K562 (cell line): ENCODE measurements around the gene KCNN3. TPM values are rescaled to one million over a fixed set of nuclear protein-coding genes. Genes with fewer than 3 reads are reported as not detected.

ENCODE experiments used
- ATAC-seq: fragments of 200-7000 bp; cut with Tn5 transposase; 3 replicates; pipeline ENCODE4 v1.9.1; 2020; ENCODE audit warnings: moderate library complexity
- BruUV-seq: library from RNA; stranded (reverse); fragments of 400-500 nt; replicated peaks from 2 replicates; lab custom pipeline; 2021; lab: Mats Ljungman, UMichigan
- CTCF ChIA-PET: fragments of 300-600 bp; formaldehyde crosslinking; extraction: SDS; loops from one replicate; lab custom pipeline; 2021; ENCODE audit warnings: low intra/inter-chr PET ratio; lab: Yijun Ruan, JAX
- POLR2A ChIA-PET: fragments of 300-600, 350-650 bp; sonication (Branson Sonifier 250); formaldehyde crosslinking; extraction: SDS; loops from one replicate; lab custom pipeline; 2021; ENCODE audit warnings: antibody characterized with exemption, inconsistent platforms; lab: Yijun Ruan, JAX
- DNase-seq, 4 experiments: peaks; one replicate each; pipeline versions ENCODE4 v3.0.0 to v3.0.0-alpha.2; 2011 to 2018; ENCODE audit warnings: low spot score in 3 of 4, mixed read lengths in 3 of 4; ENCODE audit errors: extremely low read depth in 1 of 4
- FAIRE-seq: peaks from 2 replicates; lab custom pipeline; 2011; peaks lifted over from hg19 to GRCh38; lab: Jason Lieb, UNC
- H2AFZ ChIP-seq: 2 replicates; pipeline ENCODE4 v1.6.0; 2011; ENCODE audit warnings: low read depth, low read length, control low read depth, inconsistent platforms
- H3K27ac ChIP-seq: fragments of 200-600 bp; 3 replicates; pipeline ENCODE4 v1.8.0; 2011; ENCODE audit warnings: low read depth, mild to moderate bottlenecking, control low read depth, inconsistent platforms, low read length, moderate library complexity, mixed read lengths; ENCODE audit errors: extremely low read depth
- H3K27me3 ChIP-seq, 2 experiments: fragments of 300-600 bp in 1 of 2; 2 replicates in 1 of 2; 3 replicates in 1 of 2; pipeline versions ENCODE4 v1.6.0 to v1.8.0; 2011; ENCODE audit warnings: inconsistent platforms in 2 of 2, low read length in 2 of 2, mild to moderate bottlenecking in 1 of 2, mixed read lengths in 1 of 2, moderate library complexity in 1 of 2; ENCODE audit not compliant: control insufficient read depth in 2 of 2, insufficient read depth in 2 of 2
- H3K36me3 ChIP-seq: fragments of 300-600 bp; 3 replicates; pipeline ENCODE4 v1.8.0; 2011; ENCODE audit warnings: mild to moderate bottlenecking, low read length, inconsistent platforms; ENCODE audit not compliant: control insufficient read depth, insufficient read depth
- H3K4me1 ChIP-seq, 2 experiments: fragments of 200-600 bp in 1 of 2; replicated peaks in 1 of 2; 2 replicates in 1 of 2; 3 replicates in 1 of 2; pipeline versions ENCODE4 v1.5.1 to v1.8.0; 2011; ENCODE audit warnings: inconsistent platforms in 2 of 2, low read length in 2 of 2, mild to moderate bottlenecking in 1 of 2, mixed read lengths in 1 of 2, moderate library complexity in 1 of 2; ENCODE audit not compliant: control insufficient read depth in 2 of 2, insufficient read depth in 2 of 2
- H3K4me2 ChIP-seq: 2 replicates; pipeline ENCODE4 v1.6.1; 2011; ENCODE audit warnings: low read length, control low read depth, inconsistent platforms, mixed read lengths; ENCODE audit not compliant: insufficient read depth
- H3K4me3 ChIP-seq: fragments of 200-600 bp; sonication (generic), shearing (Covaris generic); 2 replicates; pipeline ENCODE4 v1.5.1; 2016; ENCODE audit warnings: control low read depth, inconsistent platforms
- H3K79me2 ChIP-seq: fragments of 200-600 bp; 3 replicates; pipeline ENCODE4 v1.8.0; 2011; ENCODE audit warnings: low read length, inconsistent platforms; ENCODE audit not compliant: control insufficient read depth, insufficient read depth
- H3K9ac ChIP-seq, 2 experiments: 2 replicates each; pipeline versions ENCODE4 v1.6.0 to v1.6.1; 2011; ENCODE audit warnings: low read depth in 2 of 2, low read length in 2 of 2, control low read depth in 1 of 2, inconsistent platforms in 1 of 2, mild to moderate bottlenecking in 1 of 2, mixed read lengths in 1 of 2; ENCODE audit not compliant: insufficient read depth in 1 of 2
- H3K9me1 ChIP-seq: one replicate; pipeline ENCODE4 v1.6.0; 2011; ENCODE audit warnings: inconsistent platforms, mild to moderate bottlenecking, low read length, moderate library complexity; ENCODE audit not compliant: control insufficient read depth, insufficient read depth
- H3K9me3 ChIP-seq: replicated peaks from 2 replicates; pipeline ENCODE4 v1.5.1; 2011; ENCODE audit warnings: low read depth, low read length, inconsistent platforms; ENCODE audit not compliant: control insufficient read depth, insufficient read depth
- H4K20me1 ChIP-seq: replicated peaks from 2 replicates; pipeline ENCODE4 v1.6.1; 2011; ENCODE audit warnings: low read length, inconsistent platforms, mixed read lengths; ENCODE audit not compliant: control insufficient read depth, insufficient read depth
- HDGF ChIP-seq: fragments of 450-650 bp; IDR thresholded peaks from 2 replicates; pipeline ENCODE4 v1.6.1; 2016
- KAT8 ChIP-seq: fragments of 450-650 bp; IDR thresholded peaks from 2 replicates; pipeline ENCODE4 v1.6.1; 2016; ENCODE audit warnings: low read depth, mild to moderate bottlenecking
- KDM5B ChIP-seq: fragments of 200-600 bp; sonication (generic); IDR thresholded peaks from 2 replicates; pipeline ENCODE4 v1.6.1; 2012; ENCODE audit warnings: low read depth, mild to moderate bottlenecking, moderate library complexity, low read length, control low read depth, inconsistent platforms; ENCODE audit not compliant: insufficient replicate concordance
- ZNF140 ChIP-seq: fragments of 250-450 bp; sonication (Bioruptor Pico); IDR thresholded peaks from 2 replicates; pipeline ENCODE4 v1.8.0; 2021; ENCODE audit warnings: moderate library complexity, mild to moderate bottlenecking, inconsistent platforms
- ZNF586 ChIP-seq: fragments of 450-650 bp; formaldehyde crosslinking; conservative IDR thresholded peaks from 2 replicates; pipeline ENCODE4 v1.4.0; 2020; ENCODE audit warnings: mild to moderate bottlenecking, moderate library complexity
- ZNF766 ChIP-seq: fragments of 200-800 bp; sonication (Bioruptor generic); conservative IDR thresholded peaks from 2 replicates; pipeline ENCODE4 v1.6.1; 2016; ENCODE audit warnings: missing genetic modification characterization, missing compliant biosample characterization
- WGBS: fragments of 100-300 bp; shearing (Covaris generic); methylation state at CpG from one replicate; pipeline ENCODE4 v1.1.6; 2016; ENCODE audit warnings: low coverage, mixed read lengths; ENCODE audit not compliant: insufficient coverage; ENCODE audit errors: missing lambda C conversion rate; 5-methylcytosine and 5-hydroxymethylcytosine counted together
- in situ Hi-C: fragments of 300-500 bp; cut with MboI; formaldehyde crosslinking; loops from 4 replicates; pipeline ENCODE4 v1.15.0; 2018; ENCODE audit warnings: inconsistent platforms, mixed read lengths
- intact Hi-C: fragments of 100-400 bp; cut with micrococcal nuclease; formaldehyde crosslinking; loops from 2 replicates; pipeline ENCODE4 v1.14.2; 2022
- polyA plus RNA-seq, 8 experiments: library from polyadenylated mRNA; depleted of rRNA in 4 of 8; stranded (reverse) in 5 of 8; unstranded in 3 of 8; fragments of >200 nt; fragmentation: Nextera tagmentation in 2 of 8; fragmentation: Illumina TruSeq in 1 of 8; extraction: Ambion mirVana in 2 of 8; extraction: Trizol in 1 of 8; gene quantifications; 2 replicates each; pipeline versions ENCODE4 v1.2.1 to v1.2.3, GENCODE V29; 2011 to 2014; ENCODE audit warnings: inconsistent platforms in 1 of 8, missing spikeins in 1 of 8
- total RNA-seq, 7 experiments: library from RNA; depleted of rRNA in 6 of 7; stranded (reverse); fragments of >200 nt in 6 of 7; fragmentation: Illumina TruSeq in 2 of 7; extraction: Trizol in 2 of 7; gene quantifications; 2 replicates each; pipeline versions ENCODE4 v1.2.1 to v1.2.3, GENCODE V29; 2011 to 2021; ENCODE audit warnings: low replicate concordance in 1 of 7
- TF ChIP-seq, protein P1 (sequence below): fragments of 450-650 bp; IDR thresholded peaks from 2 replicates; pipeline ENCODE4 v1.6.1; 2016
- TF ChIP-seq, protein P2 (sequence below): fragments of 450-650 bp; formaldehyde crosslinking; conservative IDR thresholded peaks from 2 replicates; pipeline ENCODE4 v1.4.0; 2022; ENCODE audit warnings: mild to moderate bottlenecking, missing genetic modification characterization

The KCNN3 gene
- total and polyA plus RNA-seq, 9 of the 15 experiments (the other 6 are each of a cell fraction or from before 2014, with no cell fraction given), result 0.02 to 0.03 TPM; not detected in 7

DNA sequence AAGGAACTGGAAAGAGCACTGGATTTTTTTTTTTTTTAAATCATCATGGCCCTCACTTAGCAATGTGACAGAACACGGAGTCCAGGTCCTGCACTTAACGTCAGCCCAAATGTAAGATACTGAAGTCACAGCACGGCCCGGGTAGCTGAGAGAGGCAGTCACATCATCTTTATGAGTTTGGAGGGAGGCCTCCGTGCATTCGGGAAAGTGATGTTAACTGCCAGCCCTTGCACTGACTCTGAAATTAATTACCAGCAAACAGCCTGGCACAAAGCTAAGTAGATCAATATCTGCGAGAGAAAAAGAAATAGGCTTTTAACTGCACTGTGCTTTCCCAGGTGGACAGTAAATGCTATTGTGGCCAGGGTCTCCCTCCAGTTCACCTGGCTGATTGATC lies 152.6 kb downstream of the KCNN3 start:
- H3K27ac ChIP-seq, result no peak overlapping the region

More for the DNA sequence above, 152.6 kb downstream of the KCNN3 start:
- intact Hi-C loops, result no loop called here
- ATAC-seq, result no peak
- no peak for FAIRE-seq
- 0% methylated on average over 7 of the region's 7 CpGs for WGBS
- no TSS peak for BruUV-seq
- CTCF ChIA-PET, result no interaction called here
- POLR2A ChIA-PET, result interaction anchor here (0.6 kb wide), 1 partner anchor 26 kb away, joined by 3 read pairs; no protein-coding TSS in a partner anchor
- in situ Hi-C loops, result no loop called here
- no peak for TF ChIP-seq HDGF
- TF ChIP-seq ZNF140 (CRISPR knock-in tag), result no peak
- no peak for TF ChIP-seq KDM5B
- TF ChIP-seq, protein P1, sequence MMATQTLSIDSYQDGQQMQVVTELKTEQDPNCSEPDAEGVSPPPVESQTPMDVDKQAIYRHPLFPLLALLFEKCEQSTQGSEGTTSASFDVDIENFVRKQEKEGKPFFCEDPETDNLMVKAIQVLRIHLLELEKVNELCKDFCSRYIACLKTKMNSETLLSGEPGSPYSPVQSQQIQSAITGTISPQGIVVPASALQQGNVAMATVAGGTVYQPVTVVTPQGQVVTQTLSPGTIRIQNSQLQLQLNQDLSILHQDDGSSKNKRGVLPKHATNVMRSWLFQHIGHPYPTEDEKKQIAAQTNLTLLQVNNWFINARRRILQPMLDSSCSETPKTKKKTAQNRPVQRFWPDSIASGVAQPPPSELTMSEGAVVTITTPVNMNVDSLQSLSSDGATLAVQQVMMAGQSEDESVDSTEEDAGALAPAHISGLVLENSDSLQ, result no peak
- TF ChIP-seq, protein P2, sequence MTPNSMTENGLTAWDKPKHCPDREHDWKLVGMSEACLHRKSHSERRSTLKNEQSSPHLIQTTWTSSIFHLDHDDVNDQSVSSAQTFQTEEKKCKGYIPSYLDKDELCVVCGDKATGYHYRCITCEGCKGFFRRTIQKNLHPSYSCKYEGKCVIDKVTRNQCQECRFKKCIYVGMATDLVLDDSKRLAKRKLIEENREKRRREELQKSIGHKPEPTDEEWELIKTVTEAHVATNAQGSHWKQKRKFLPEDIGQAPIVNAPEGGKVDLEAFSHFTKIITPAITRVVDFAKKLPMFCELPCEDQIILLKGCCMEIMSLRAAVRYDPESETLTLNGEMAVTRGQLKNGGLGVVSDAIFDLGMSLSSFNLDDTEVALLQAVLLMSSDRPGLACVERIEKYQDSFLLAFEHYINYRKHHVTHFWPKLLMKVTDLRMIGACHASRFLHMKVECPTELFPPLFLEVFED, result no peak
- TF ChIP-seq ZNF766 (CRISPR knock-in tag), result no peak
- TF ChIP-seq KAT8, result no peak
- no peak for TF ChIP-seq ZNF586 (CRISPR knock-in tag)
- Histone ChIP-seq H3K27me3 (peaks cover 31 to 56% of the 10 kb centered on the region in 2 experiments), H3K9me3 (no peaks in the 10 kb centered on the region), H4K20me1 (0 out of 2 replicates have a peak, but pooled peaks cover 5% of the 10 kb centered on the region), H3K4me1 (peaks cover 0 to 3% of the 10 kb centered on the region in 2 experiments; a peak in 1 of 5 replicates), H3K9me1 (peaks cover 3% of the 10 kb centered on the region), H3K4me2 (no peak overlapping the region), H3K79me2 (no peaks in the 10 kb centered on the region), H3K9ac (no peak overlapping the region), H3K36me3 (no peaks in the 10 kb centered on the region), H2AFZ (no peak overlapping the region), H3K4me3 (no peak overlapping the region)
- no peak for DNase-seq
